HG02588 (cell line): ENCODE data around the gene TYMP.

Experiments
- ATAC-seq: cut with Tn5 transposase; IDR thresholded peaks from one replicate; pipeline ENCODE4 v1.9.1; 2021; ENCODE audit warnings: mild to moderate bottlenecking, moderate library complexity; ENCODE audit not compliant: unreplicated experiment

Gene TYMP

GRCh38 chr22:50529897-50530579 is at the start of gene TYMP:
TSS of gene TYMP (minus strand) at chr22:50530012. CDS start at chr22:50529709, 303 bp downstream.
- peak; percentile 15 for ATAC-seq

GRCh38 chr22:50578776-50579310 is 49.0 kb upstream of the TYMP start:
- ATAC-seq, result no peak

GRCh38 chr22:50577987-50578775 is 48.4 kb upstream of the TYMP start, which contains the start of gene CPT1B:
TSS of gene CPT1B (minus strand) at chr22:50578427. CDS start at chr22:50577915, 512 bp downstream.
- ATAC-seq, result no peak

GRCh38 chr22:50577697-50577986 is 47.8 kb upstream of the TYMP start:
- ATAC-seq, result no peak

GRCh38 chr22:50576806-50577696 is 47.2 kb upstream of the TYMP start:
- ATAC-seq, result no peak

- ATAC-seq, result no peak
Measured at GRCh38 chr22:50576070-50576469, 46.3 kb upstream of the TYMP start.

- ATAC-seq, result no peak
Measured at GRCh38 chr22:50575426-50575941, 45.7 kb upstream of the TYMP start.

GRCh38 chr22:50574383-50574755 is 44.6 kb upstream of the TYMP start:
- no peak for ATAC-seq

- no peak for ATAC-seq
Measured at GRCh38 chr22:50573491-50574382, 43.9 kb upstream of the TYMP start.

DNA sequence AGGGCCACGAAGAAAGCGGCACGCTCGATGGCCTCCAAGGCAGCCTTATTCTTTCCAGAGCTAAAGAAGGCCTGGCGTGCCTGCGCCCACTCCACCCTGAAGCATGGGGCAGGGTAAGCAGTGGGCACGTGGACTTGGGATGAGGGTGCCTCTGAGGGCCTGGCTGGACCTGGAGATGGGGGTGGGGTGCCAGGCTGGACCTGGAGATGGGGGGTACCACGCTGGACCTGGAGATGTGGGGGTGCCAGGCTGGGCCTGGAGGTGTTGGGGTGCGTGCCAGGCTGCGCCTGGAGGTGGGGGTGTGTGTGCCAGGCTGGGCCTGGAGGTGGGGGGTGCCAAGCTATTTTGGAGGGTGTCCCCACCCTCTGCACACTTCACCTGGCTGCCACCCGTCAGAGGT is 43.2 kb upstream of the TYMP start:
- no peak for ATAC-seq

DNA sequence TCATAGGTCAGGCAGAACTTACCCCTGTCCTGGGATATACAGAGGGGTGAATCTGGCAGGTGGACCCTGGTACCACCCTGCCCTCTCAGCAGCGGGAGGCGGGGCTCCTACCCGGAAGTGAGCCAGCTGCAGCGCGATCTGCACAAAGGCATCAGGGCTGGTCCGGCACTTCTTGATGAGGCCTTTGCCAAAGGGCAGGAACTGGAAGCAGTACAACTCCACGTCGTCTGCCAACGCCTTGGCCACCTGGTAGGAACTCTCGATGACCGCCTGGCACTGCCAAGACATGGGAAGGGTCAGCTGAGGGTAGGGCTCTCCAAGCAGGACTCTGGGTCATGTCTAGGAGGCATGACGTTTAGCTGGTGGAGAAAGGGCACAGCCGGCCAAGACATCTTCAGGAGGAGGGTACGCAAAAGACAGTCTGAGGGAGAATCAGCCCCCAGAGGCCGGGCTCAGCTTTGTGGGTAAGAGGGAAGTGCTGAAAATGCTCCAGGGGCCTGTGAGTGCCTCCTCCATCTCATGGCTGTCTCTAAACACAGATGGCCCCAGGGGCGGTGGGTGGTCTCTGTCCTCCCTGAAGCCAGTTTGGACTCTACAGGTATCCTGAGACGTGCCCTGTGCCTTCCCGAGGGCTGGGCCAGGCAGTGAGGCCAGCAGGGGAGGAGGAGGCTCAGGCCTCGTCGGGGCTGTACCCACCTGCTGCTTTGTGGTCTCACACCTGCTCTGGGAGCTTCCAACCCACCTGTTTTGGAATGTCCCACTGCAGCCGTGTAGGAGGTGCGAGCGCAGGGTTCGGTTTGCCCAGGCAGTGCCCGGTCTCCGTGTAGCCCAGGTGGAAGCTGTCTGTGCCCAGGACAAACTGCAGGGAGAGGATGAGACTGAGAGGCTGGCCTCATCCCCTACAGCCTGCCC is 41.7 kb upstream of the TYMP start:
- ATAC-seq, result no peak

GRCh38 chr22:50570861-50571260 is 41.0 kb upstream of the TYMP start:
- no peak for ATAC-seq

- no peak for ATAC-seq
Measured at GRCh38 chr22:50569896-50570535, 40.2 kb upstream of the TYMP start.

DNA sequence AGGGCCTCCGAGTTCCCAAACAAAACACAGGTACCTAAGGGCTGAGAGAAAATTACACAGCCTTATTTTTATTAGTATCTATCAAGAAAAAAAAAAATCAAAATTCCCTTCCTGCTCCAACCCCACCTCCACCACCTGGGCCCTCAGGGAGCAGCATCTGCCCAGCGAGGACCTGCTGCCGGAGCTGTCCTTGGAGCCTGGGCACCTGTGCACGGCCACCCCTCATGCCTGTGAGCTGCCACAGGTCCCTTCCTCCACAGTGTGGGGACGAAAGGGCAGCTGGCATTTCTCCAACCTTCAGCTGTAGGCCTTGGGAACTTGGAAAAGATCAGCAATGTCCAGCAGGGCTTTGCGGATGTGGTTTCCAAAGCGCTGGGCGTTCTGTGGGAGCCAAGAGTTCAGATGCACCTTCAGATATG is 39.2 kb upstream of the TYMP start:
- ATAC-seq, result no peak

GRCh38 chr22:50568626-50569025 is 38.8 kb upstream of the TYMP start:
- no peak for ATAC-seq

DNA sequence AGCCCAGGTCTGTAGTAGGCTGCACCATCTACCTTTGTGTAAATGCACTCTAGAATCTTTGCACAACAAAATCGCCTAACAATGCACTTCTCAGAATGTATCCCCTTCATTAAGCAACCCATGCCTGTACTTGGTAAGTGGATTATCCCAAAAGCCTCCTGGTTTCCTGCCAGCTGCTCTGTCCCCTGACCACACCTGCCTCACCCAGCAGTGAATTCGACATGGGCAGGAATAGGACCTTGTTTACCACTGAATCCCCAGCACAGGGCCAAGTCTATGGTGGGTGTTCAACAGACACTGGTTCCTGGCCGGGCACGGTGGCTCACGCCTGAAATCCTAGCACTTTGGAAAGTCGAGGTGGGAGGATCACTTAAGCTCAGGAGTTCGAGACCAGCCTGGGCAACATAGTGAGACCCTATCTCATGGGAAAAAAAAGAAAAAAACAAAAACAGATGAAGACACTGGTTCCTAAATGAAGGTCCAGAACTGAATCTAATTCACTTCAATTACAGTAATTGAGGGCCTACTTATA is 38.0 kb upstream of the TYMP start:
- no peak for ATAC-seq

GRCh38 chr22:50564289-50564688 is 34.5 kb upstream of the TYMP start:
- no peak for ATAC-seq
